ENCODE results near the gene KCNJ16. TPM values are rescaled to one million over a fixed set of nuclear protein-coding genes. Genes with fewer than 3 reads are reported as not detected.

KCNJ16 gene
- total and polyA plus RNA-seq, 4 donors: 26.8 to 82.7 (median 62.4) TPM

DNA sequence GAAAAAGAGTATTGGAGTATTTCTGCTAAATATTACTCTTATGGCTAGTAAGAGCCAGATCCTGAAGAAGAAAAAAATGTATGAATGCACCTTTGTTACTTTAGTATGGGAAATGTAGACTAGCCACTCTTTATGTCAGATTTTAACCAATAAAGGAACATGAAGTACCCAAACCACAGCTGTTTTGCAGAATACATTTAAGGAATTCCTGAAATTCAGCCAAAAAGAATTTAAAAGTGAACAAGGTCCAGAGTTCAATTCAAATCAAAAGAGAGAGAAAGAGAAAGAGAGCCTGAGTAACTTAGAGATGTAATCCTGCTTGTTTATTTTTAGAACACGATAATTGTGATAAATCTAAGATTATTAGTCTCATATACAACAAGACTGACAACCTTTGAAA is 1.2 kb downstream of the KCNJ16 start:
- Histone ChIP-seq H3K4me1 (ENCODE audit: control insufficient read depth, insufficient read depth, low read length) (no peaks in the 10 kb centered on the region), H3K9me3 (ENCODE audit: control insufficient read depth, insufficient read depth, low read length) (no peaks in the 10 kb centered on the region), H3K27ac (ENCODE audit: low read depth, low read length) (no peak overlapping the region), H3K36me3 (ENCODE audit: control insufficient read depth, insufficient read depth, low read length) (no peaks in the 10 kb centered on the region), H3K4me3 (ENCODE audit: low read depth, low read length) (no peak overlapping the region), H3K27me3 (ENCODE audit: control insufficient read depth, insufficient read depth, low read length) (no peaks in the 10 kb centered on the region)
- WGBS (ENCODE audit: insufficient coverage): no CpG with 5 or more reads among the region's 1 CpG
- no peak for DNase-seq (ENCODE audit: low read depth in 4 of 6, low spot score in 6 of 6)

GRCh38 chr17:70076831-70077230 is 1.8 kb downstream of the KCNJ16 start:
- Histone ChIP-seq H3K4me1 (ENCODE audit: control insufficient read depth, insufficient read depth, low read length) (no peaks in the 10 kb centered on the region), H3K36me3 (ENCODE audit: control insufficient read depth, insufficient read depth, low read length) (no peaks in the 10 kb centered on the region), H3K27me3 (ENCODE audit: control insufficient read depth, insufficient read depth, low read length) (no peaks in the 10 kb centered on the region), H3K9me3 (ENCODE audit: control insufficient read depth, insufficient read depth, low read length) (no peaks in the 10 kb centered on the region), H3K27ac (ENCODE audit: low read depth, low read length) (no peak overlapping the region), H3K4me3 (ENCODE audit: low read depth, low read length) (no peak overlapping the region)
- WGBS (ENCODE audit: insufficient coverage): 80% methylated on average over 2 of the region's 3 CpGs
- DNase-seq (ENCODE audit: low read depth in 4 of 6, low spot score in 6 of 6): no peak

GRCh38 chr17:70078549-70078948 is 3.5 kb downstream of the KCNJ16 start:
- DNase-seq (ENCODE audit: low read depth in 4 of 6, low spot score in 6 of 6): no peak
- Histone ChIP-seq H3K27me3 (ENCODE audit: control insufficient read depth, insufficient read depth, low read length) (no peaks in the 10 kb centered on the region), H3K36me3 (ENCODE audit: control insufficient read depth, insufficient read depth, low read length) (no peaks in the 10 kb centered on the region), H3K4me1 (ENCODE audit: control insufficient read depth, insufficient read depth, low read length) (no peaks in the 10 kb centered on the region), H3K27ac (ENCODE audit: low read depth, low read length) (no peak overlapping the region), H3K4me3 (ENCODE audit: low read depth, low read length) (no peak overlapping the region), H3K9me3 (ENCODE audit: control insufficient read depth, insufficient read depth, low read length) (no peaks in the 10 kb centered on the region)
- WGBS (ENCODE audit: insufficient coverage): no CpG with 5 or more reads among the region's 4 CpGs

GRCh38 chr17:70078994-70079531 is 4.0 kb downstream of the KCNJ16 start:
- WGBS (ENCODE audit: insufficient coverage): 98% methylated on average over 3 of the region's 3 CpGs
- Histone ChIP-seq H3K9me3 (ENCODE audit: control insufficient read depth, insufficient read depth, low read length) (no peaks in the 10 kb centered on the region), H3K27ac (ENCODE audit: low read depth, low read length) (no peak overlapping the region), H3K4me1 (ENCODE audit: control insufficient read depth, insufficient read depth, low read length) (no peaks in the 10 kb centered on the region), H3K36me3 (ENCODE audit: control insufficient read depth, insufficient read depth, low read length) (no peaks in the 10 kb centered on the region), H3K4me3 (ENCODE audit: low read depth, low read length) (no peak overlapping the region), H3K27me3 (ENCODE audit: control insufficient read depth, insufficient read depth, low read length) (no peaks in the 10 kb centered on the region)
- DNase-seq (ENCODE audit: low read depth in 4 of 6, low spot score in 6 of 6): no peak

- Histone ChIP-seq H3K27me3 (ENCODE audit: control insufficient read depth, insufficient read depth, low read length) (no peaks in the 10 kb centered on the region), H3K36me3 (ENCODE audit: control insufficient read depth, insufficient read depth, low read length) (no peaks in the 10 kb centered on the region), H3K4me1 (ENCODE audit: control insufficient read depth, insufficient read depth, low read length) (no peaks in the 10 kb centered on the region), H3K27ac (ENCODE audit: low read depth, low read length) (no peak overlapping the region), H3K9me3 (ENCODE audit: control insufficient read depth, insufficient read depth, low read length) (no peaks in the 10 kb centered on the region), H3K4me3 (ENCODE audit: low read depth, low read length) (no peak overlapping the region)
- DNase-seq (ENCODE audit: low read depth in 4 of 6, low spot score in 6 of 6): no peak
- WGBS (ENCODE audit: insufficient coverage): 68% methylated on average over 3 of the region's 7 CpGs
Measured at GRCh38 chr17:70080541-70081347, 5.7 kb downstream of the KCNJ16 start.

DNA sequence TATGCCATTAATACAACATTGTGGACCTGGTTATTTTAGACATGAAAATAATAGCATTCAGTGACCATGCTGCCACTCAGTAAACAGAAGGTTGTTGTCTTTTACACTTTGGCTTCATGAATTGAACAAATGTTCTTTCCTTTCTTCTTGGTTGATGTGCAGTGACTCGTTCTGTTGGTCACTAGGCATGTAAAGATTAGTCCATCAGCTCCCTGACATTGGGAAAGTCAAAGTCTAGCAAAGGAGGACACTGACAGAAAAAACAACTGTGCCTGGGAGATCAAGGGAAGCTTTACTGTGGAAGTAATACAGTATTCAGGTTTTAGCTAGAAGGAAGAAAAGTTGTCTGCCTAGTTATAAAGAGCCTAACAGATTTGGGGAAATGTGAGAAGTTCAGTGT is 6.9 kb downstream of the KCNJ16 start:
- H3K9me3 ChIP-seq (ENCODE audit: control insufficient read depth, insufficient read depth, low read length): no peaks in the 10 kb centered on the region
- H3K27me3 ChIP-seq (ENCODE audit: control insufficient read depth, insufficient read depth, low read length): no peaks in the 10 kb centered on the region
- WGBS (ENCODE audit: insufficient coverage): no CpG with 5 or more reads among the region's 1 CpG
- H3K4me1 ChIP-seq (ENCODE audit: control insufficient read depth, insufficient read depth, low read length): no peaks in the 10 kb centered on the region
- no peak for DNase-seq (ENCODE audit: low read depth in 4 of 6, low spot score in 6 of 6)
- H3K27ac ChIP-seq (ENCODE audit: low read depth, low read length): no peak overlapping the region
- no peaks in the 10 kb centered on the region for H3K36me3 ChIP-seq (ENCODE audit: control insufficient read depth, insufficient read depth, low read length)
- no peak overlapping the region for H3K4me3 ChIP-seq (ENCODE audit: low read depth, low read length)

GRCh38 chr17:70084476-70084875 is 9.5 kb downstream of the KCNJ16 start:
- H3K27ac ChIP-seq (ENCODE audit: low read depth, low read length): no peak overlapping the region
- no peak for DNase-seq (ENCODE audit: low read depth in 4 of 6, low spot score in 6 of 6)
- H3K4me3 ChIP-seq (ENCODE audit: low read depth, low read length): no peak overlapping the region
- H3K36me3 ChIP-seq (ENCODE audit: control insufficient read depth, insufficient read depth, low read length): no peaks in the 10 kb centered on the region
- no peaks in the 10 kb centered on the region for H3K27me3 ChIP-seq (ENCODE audit: control insufficient read depth, insufficient read depth, low read length)
- H3K4me1 ChIP-seq (ENCODE audit: control insufficient read depth, insufficient read depth, low read length): no peaks in the 10 kb centered on the region
- 53% methylated on average over 2 of the region's 4 CpGs for WGBS (ENCODE audit: insufficient coverage)
- H3K9me3 ChIP-seq (ENCODE audit: control insufficient read depth, insufficient read depth, low read length): no peaks in the 10 kb centered on the region

- no peak overlapping the region for H3K4me3 ChIP-seq (ENCODE audit: low read depth, low read length)
- H3K36me3 ChIP-seq (ENCODE audit: control insufficient read depth, insufficient read depth, low read length): no peaks in the 10 kb centered on the region
- H3K27me3 ChIP-seq (ENCODE audit: control insufficient read depth, insufficient read depth, low read length): no peaks in the 10 kb centered on the region
- no peak for DNase-seq (ENCODE audit: low read depth in 4 of 6, low spot score in 6 of 6)
- WGBS (ENCODE audit: insufficient coverage): no CpG with 5 or more reads among the region's 2 CpGs
- no peak overlapping the region for H3K27ac ChIP-seq (ENCODE audit: low read depth, low read length)
- no peaks in the 10 kb centered on the region for H3K9me3 ChIP-seq (ENCODE audit: control insufficient read depth, insufficient read depth, low read length)
- no peaks in the 10 kb centered on the region for H3K4me1 ChIP-seq (ENCODE audit: control insufficient read depth, insufficient read depth, low read length)
Measured at GRCh38 chr17:70086516-70086915, 11.5 kb downstream of the KCNJ16 start.

GRCh38 chr17:70089513-70090148 is 14.6 kb downstream of the KCNJ16 start:
- Histone ChIP-seq H3K9me3 (ENCODE audit: control insufficient read depth, insufficient read depth, low read length) (no peaks in the 10 kb centered on the region), H3K4me1 (ENCODE audit: control insufficient read depth, insufficient read depth, low read length) (no peaks in the 10 kb centered on the region), H3K27ac (ENCODE audit: low read depth, low read length) (no peak overlapping the region), H3K27me3 (ENCODE audit: control insufficient read depth, insufficient read depth, low read length) (no peaks in the 10 kb centered on the region), H3K4me3 (ENCODE audit: low read depth, low read length) (no peak overlapping the region), H3K36me3 (ENCODE audit: control insufficient read depth, insufficient read depth, low read length) (no peaks in the 10 kb centered on the region)
- 45% methylated on average over 2 of the region's 5 CpGs for WGBS (ENCODE audit: insufficient coverage)
- peak in 1 of 6 donors; percentile 79 for DNase-seq (ENCODE audit: low read depth in 4 of 6, low spot score in 6 of 6)

Data from spinal cord (tissue), 10 donors.